Measurements from ENCODE around the gene THAP4.

DNA sequence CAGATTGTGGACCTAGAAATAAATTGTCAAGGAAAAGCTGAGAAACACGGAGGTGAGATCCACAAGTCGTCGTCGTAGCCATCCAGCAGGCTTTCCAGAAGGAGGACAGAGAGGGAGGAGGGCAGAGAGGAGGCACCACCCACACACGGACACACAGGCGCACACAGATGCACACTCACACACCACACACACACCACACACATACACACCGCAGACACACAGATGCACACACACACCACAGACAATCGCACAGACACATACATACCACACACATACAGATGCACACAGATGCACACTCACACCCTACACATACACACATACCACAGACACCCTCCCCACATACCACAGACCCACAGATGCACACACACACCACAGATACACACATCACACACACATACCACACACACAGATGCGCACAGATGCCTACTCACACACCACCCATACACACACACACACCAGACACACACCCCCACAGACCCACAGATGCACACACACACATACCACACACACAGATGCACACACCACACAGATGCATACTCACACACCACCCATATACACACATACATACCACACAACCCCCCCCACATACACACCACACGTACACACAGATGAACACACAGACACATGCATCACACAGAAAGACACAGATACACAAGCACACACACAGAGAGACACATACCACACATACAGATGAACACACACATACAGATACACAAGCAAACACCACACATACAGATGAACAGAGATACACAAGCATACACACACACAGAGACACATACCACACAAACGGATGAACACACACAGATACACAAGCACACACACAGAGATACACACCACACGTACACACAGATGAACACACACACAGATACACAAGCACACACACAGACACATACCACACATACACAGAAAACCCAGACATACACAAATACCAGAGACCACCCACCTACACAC, 91.2 kb downstream of the THAP4 start:
- TF ChIP-seq, protein P1, sequence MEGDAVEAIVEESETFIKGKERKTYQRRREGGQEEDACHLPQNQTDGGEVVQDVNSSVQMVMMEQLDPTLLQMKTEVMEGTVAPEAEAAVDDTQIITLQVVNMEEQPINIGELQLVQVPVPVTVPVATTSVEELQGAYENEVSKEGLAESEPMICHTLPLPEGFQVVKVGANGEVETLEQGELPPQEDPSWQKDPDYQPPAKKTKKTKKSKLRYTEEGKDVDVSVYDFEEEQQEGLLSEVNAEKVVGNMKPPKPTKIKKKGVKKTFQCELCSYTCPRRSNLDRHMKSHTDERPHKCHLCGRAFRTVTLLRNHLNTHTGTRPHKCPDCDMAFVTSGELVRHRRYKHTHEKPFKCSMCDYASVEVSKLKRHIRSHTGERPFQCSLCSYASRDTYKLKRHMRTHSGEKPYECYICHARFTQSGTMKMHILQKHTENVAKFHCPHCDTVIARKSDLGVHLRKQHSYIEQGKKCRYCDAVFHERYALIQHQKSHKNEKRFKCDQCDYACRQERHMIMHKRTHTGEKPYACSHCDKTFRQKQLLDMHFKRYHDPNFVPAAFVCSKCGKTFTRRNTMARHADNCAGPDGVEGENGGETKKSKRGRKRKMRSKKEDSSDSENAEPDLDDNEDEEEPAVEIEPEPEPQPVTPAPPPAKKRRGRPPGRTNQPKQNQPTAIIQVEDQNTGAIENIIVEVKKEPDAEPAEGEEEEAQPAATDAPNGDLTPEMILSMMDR (conservative IDR thresholded peaks at IDR 0.05) = no peak
- no peak for TF ChIP-seq ZFX (IDR thresholded peaks at IDR 0.05)
